HTR-8/SVneo (cell line): ENCODE measurements around the gene TMEM72.
A peak's percentile ranks its signal among the peaks of the same experiment; 100 is the strongest.

Source experiments
- DNase-seq: peaks from one replicate; pipeline ENCODE4 v3.0.0; 2011; ENCODE audit warnings: low spot score, mixed read lengths; ENCODE audit not compliant: insufficient read length
- FAIRE-seq: peaks from 2 replicates; lab custom pipeline; 2011; peaks lifted over from hg19 to GRCh38; lab: Jason Lieb, UNC

Gene TMEM72

DNA sequence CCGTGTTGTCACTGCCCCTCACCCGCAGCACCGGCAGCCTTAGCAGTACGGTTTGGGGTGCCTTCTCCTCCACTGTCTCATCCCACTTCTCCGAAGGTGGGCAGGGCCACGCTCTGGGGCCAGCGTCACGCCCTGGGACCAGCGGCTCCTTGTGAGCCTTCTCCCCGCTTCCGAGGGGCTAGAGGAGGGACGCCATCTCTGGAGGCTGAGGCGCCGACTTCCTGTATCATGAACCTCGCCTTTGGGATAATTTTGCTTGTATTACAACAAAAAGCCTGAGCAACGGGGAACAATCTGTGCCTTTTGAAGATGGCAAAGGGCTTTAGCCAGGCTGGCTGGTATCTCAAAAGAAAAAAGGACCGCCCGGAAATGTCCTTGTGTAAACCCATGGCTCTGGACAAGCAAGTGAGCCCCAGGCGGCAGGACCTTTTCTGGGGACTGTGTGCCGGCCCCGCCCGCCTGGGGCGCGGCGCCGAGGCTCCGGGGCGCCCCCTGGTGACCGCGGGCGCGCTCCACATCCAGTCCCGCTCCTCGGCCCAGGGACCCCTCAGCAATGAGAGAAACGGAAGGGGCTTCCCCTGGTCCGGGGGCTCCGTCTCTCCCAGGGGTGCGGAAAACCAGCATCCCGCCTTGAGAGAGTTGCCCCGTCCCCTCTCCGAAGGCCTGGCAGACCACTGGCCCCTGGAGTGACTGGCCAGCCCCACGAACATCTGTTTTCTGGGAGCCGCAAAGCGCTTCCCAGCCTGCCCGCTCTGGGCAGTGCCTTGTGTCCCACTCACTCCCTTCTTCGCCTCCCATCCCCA lies 63.7 kb downstream of the TMEM72 start:
- DNase-seq (peak; percentile 60), FAIRE-seq (no peak)

DNA sequence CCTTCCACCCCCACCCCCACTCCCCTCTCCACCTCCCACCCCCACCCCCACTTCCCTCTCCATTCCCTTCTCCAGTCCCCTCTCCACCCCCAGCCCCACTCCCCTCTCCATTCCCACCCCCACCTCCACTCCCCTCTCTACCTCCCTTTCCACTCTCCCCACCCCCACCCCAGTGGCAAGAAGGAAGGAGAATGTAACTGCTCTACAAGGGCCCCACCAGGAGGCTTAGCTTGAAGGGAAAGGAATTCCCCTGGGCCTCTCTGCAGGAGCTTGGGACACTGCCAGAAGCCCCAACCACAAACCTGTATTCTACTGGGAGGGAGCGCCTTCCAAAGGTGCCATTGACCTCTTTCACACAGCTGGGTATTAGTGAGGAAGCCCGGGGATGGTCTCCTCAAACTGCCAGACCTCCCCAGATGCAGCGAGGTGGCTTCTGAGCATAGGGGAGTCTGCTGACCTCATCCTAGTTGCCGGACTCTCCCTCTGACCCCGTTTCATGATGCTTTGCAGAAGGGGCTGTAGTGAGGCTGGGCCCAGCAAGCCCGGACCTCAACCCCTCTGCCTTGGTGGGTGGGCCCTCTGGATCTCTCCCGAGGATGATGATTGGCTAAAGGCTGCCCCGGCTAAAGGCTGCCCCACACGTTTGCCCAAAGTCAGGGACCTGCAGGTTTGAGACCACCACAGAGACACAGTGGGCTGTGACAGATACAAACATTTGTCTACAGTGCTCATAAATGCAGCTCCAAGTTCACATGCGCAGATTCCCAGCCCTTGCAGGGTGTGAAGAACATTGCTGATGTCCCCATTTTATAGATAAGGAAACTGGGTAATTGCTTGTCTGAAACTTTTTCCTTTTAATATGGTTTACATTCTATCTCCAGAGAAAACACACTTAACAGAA lies 64.5 kb downstream of the TMEM72 start:
- DNase-seq (peak; percentile 45), FAIRE-seq (no peak)

DNA sequence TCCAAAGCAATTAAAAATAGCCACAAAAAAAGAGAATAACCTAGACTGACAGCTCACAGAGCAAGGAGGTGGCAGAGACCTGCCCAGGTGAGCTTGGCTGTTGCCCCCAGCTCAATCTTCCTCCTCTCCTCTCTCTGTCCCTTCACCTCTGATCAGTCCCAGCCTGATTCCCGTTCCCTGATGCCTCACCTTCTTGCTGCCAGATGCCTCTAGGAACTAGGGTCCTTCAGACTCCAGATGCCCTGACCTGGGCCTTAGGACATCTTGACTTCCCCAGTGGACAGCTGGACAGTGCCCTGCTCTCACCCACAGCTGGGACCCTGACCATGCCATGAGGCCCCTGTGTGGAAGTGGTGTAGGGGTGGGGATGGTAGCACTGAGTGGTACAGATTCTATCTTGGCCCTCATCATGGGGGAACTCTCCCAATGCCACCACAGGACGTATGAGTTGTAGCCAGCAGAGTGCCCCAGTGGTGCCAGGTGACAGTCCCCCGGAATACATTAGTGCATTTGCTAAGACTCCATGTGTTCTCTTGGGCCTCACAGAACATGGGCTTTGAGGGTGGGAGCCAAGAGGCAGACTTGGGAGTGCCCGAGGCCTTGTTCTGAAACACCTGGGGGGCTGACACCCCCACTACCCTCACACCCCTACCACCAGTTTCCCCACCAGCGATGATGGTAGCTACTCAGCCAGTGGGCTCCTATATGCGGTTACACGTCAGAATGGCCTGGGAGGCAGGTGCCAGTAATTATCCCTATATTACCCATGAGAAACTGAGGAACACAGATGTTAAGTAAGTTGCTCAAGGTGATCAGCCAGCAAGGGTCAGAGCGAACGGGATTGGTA lies 65.4 kb downstream of the TMEM72 start:
- FAIRE-seq: no peak
- DNase-seq: no peak

DNA sequence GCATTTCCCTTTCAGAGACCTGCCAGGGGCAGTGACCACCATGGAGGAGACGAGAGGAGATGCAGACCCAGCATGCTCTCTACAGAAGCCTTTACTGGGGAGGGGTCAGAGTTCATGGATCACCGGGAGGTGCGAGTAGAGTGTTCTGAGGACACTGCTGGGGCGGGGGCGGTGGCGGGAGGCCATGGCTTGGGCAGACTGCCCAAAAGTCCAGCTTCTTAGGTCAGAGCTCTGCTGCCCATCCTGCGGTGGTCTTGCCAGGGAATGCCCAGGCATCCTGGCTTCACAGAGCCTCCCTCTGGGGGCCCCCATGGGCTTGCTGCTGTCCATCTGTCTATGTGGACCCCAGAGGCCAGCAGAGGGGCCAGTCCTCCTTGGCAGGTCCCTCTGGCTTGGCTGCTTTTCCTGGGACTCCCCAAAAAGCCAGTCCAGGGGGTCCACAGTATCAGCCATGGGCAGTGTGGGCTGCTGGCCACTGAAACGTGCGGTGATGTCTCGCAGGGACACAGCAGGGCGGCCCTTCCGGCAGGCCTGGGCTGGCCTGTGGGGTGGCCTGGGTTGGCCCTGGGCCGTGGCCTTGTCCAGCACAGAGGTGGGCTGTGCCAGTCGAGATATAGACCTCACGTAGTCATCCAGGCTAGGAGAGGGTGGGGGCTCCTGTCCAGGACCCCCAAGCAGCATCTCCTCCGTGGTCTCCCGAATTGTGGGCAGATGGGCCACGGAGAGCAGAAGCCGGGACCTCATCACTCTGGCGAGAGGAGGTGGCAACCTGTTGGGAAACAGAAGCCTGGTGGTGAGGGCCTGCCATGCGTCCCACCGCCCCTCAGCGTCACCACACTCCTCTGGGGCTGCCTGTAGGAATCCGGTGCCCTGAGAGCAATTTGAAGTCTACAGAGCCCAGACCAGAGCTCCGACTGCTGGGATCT lies 66.4 kb downstream of the TMEM72 start:
- FAIRE-seq (no peak), DNase-seq (no peak)

DNA sequence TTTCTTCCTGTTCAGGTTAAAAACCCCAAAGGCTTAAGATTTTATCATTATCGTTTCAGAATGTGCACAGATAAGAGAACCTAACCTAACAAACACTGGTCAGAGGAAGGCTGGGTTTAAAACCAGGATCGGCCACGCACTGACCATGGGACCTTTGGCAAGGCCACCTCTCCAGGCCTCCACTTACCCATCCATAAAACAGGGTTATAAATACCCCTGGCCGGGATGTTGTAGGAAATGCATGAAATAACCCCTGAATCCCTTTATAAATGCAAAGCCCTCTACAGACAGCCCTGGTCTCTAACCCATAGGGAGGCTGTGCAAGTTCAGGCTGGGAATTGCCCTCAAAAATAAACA lies 67.1 kb downstream of the TMEM72 start:
- no peak for FAIRE-seq
- no peak for DNase-seq

DNA sequence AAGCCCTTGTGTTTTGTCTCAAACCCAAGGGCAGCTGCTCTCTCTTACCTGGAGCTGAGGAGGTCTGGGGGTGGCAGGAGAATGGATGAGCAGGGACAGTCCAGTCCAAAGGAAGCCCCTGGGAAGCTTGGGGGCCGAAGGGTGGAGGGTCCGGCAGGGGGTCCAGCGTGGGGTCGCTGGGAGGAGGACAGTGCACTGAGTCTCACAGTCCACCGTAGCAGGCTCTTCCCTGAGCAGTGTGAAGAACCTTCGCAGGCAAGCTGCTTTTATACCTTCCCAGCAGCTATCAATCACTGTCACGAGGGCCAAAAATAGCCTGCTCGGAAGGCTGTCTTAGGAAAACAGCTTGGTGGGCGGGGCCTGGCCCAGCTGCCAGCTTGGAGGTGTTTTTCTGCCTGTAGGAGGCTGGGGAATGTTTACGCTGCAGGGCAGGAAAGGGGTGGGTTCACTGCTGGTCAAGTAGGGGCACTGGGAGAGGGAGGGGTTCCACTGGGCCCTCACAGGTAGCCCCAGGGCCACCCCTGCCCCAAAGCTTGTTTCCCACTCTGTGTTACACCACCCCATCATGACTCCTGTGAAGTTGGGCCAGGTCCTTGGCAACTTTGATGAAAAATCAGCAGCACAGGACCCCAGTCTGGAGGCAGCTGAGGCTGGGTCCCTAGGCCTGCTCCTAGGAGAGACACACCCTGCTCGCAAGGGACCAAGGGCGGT lies 67.6 kb downstream of the TMEM72 start, which contains the start of gene DEPP1:
Gene DEPP1 (minus strand): TSS at position 240 of the 711 bp plus-strand sequence. CDS start 779 bp downstream, outside the sequence.
- peak; percentile 85 for FAIRE-seq
- DNase-seq: peak; percentile 89

DNA sequence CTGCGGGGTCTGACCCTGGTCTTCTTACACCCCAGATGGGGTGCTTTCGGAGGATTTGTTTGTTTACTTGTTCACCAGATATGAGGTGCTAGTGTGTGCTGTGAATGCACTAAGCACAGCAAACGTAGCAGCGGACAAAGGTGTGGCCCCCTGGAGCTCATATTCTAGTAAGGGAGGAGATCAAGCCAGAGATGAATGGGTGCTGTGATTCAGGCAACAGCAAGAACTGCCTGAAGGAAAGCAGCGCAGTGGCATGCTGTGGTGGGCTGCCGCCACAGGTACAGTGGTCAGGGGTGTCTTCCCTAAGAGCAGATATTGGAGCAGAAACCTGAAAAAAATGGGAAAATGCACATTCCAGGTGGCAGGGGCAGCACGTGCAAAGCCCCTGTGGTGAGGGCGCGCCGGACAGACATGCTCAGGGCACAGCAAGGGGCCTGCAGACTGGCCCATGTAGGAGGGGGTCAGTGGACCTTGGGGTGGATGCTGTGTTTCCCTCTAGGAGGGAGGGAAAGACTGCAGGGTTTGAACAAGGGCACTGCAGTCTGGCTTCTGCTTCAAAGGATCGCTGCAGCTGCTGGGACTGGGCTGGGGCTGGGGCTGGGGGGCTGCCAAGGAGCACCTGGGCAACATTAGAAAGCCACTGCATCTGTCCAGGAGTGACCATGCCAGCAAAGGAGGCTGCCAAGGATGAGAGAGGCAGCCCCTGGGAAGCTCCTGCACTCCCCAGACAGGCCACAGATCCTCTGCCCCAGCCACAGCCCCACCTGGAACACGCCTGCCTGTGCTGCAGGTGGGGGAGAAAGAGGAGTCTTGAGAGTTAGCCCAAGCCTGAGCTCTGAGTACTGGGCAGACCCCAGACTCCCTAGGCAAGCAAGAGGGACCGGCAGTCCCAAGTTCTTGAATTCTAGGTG lies 68.4 kb downstream of the TMEM72 start:
- DNase-seq (no peak), FAIRE-seq (no peak)

DNA sequence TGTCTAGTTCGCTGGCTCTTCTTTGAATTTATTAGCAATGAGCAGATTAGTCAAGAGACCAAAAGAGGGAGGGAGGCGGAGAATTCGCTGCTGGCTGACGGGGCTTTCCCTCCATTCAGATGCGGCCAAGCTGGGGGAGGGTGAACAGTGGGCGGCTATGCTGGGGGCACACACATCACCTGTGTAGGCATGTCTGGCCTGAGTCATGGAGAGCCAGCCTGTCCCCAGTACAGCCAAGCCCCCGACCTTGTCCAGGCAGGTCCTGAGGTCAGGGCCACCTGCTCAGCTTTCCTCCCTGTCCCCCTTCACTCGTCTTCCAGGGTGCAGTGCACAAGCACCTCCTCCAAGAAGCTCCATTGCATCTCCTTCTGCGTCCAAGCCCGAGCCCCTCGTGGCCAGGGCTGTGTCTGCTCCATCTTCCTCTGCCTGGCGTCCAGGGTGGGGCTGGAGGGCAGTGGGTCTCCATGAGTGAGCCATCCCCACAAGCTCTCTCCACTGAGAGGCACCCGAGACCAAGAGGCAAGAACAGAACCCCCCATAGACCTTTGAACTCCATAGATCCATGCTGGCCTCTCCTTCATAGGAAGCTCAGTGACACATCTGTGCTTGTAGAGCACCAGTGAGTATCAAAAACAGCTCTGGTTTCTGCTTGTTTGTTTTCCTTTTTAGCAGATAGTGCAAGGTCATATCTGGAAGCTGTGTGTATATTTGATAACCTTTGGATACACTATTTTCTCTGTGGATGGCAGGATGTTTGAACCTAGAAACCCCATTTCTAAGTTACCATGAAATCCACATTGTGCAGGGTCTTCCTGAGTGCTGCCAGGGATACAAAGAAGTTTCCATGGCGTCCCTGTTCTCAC lies 69.4 kb downstream of the TMEM72 start:
- no peak for FAIRE-seq
- no peak for DNase-seq

DNA sequence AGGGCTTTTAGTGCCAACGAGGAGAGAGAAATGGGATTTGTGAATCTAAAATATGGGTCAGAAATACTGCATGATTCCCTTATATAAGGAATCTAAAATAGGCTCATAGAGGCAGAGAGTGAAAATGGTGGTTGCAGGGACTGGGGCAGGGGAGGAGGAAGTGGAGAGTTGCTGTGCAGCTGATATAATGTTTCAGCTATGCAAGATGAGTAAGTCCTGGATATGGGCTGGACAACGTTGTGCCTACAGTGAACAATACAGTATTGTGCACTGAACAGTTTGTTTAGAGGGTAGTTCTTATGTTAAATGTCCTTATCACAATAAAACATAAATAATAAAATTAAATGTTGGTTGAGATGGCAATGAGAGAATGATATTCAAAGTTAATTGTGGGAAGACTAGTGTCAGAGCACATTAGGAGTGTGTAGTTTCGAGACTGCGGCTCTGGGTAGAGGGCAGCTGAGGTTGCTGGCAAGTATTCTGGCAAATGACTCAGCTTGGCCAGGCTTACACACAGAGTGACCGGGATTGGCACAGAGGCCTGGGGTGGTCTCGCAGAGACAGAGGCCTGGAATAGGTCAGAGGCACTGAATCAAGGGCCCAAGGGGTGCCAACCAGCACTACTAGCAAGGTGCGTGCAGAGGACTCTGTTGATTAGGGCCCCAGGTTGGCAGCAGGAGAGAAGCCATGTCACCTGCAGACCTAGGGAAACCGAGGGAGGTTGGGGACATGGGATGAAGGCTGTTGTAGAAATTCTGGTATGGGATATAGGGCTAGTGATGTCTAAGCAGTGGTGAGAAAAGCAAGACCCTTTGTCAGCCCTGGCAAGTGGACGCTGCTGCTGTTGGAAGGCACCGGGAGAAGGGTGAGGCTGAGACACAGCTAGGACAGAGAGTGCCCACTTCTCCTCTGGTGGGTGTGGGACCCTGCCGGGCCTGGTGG lies 70.3 kb downstream of the TMEM72 start:
- peak; percentile 71 for DNase-seq
- FAIRE-seq: peak; percentile 90

DNA sequence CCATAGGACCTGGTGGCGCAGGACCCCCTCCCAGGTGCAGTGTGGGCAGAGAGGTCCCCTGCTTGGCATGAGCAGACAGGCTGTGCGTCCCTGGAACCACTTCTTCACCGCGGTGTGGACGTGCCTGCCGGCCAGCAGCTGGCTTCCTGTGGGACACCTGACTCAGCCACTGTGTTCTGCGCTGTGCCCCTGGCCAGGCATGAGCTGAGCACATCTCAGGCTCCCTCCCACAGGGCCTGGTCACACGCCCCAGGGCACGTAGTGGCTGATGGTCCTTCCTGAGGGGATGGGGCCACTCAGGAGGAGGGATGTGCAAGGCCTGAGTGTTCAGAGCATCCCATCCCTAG lies 71.0 kb downstream of the TMEM72 start:
- FAIRE-seq (peak; percentile 68), DNase-seq (no peak)

DNA sequence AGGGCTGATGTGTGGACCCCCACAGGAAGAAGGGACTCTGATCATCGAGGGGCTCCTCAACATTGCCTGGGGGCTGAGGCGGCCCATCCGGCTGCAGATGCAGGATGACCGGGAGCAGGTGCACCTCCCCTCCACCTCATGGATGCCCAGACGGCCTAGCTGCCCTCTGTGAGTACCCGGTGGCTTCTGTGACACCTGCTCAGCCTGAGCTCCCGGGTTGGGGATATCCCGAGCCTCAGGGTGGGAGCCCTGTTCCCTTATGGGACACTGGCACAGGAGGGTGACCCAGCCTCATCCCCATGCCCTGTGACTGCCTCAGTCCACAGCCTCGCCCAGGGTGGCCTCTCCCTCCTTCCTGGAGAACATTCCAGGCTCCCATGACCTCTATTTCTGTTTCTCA lies 71.4 kb downstream of the TMEM72 start:
- no peak for DNase-seq
- FAIRE-seq: no peak

DNA sequence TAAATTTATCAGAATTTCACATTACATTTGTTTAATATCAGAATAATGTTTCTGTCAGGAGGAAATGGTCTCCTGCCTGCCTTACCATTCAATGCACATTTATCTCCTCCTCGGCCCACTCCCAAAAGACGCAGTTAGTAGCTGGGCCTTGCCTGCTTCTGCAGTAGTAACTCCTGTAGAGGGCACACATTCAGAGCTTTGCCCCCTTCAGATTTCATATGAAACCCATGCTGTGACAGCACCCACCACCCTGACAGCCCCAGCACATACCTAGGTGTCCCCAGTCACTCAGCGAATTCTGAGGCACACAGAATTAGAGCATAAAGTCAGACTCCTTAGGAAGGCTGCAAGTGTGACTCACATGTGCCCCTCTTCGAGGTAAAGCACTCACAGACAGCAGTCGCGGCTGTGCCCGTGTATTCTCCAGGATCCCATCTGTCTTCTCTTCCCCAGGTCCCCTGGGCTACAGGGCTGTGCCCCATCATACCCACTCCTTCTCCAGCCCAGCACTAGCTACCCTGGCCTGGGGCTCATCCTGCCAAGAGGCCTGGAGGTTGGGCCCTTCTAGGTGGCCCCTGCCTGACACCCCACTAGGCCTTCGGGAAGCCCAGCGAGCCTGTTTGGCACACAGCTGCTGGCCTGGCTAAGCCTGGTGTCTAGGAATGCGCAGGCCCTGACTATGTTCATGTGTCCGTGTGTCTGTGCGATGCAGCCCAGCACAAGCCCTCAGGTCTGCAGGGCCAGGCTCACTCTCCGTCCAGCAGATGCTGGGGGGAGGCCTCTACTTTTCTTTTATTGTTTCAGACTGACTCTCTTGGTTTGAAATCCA lies 72.1 kb downstream of the TMEM72 start:
- no peak for FAIRE-seq

DNA sequence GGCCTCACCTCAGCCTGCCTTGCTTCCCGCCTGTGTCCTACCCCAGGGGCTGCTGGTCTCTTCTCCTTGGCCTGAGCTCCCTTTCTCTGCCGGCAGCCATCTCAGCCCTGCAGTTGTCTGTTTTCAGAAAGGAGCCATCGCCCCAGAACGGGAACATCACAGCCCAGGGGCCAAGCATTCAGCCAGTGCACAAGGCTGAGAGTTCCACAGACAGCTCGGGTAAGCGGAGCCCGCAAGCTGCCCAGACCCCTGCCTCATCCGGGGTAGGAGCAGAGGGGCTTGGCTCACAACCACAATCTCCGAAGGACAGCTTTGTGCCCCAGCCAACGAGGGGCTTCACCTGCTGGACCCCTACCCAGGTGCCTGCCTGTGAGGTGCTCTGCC lies 72.8 kb downstream of the TMEM72 start:
- DNase-seq (no peak), FAIRE-seq (no peak)

More for the DNA sequence above, 72.1 kb downstream of the TMEM72 start:
- DNase-seq: no peak

DNA sequence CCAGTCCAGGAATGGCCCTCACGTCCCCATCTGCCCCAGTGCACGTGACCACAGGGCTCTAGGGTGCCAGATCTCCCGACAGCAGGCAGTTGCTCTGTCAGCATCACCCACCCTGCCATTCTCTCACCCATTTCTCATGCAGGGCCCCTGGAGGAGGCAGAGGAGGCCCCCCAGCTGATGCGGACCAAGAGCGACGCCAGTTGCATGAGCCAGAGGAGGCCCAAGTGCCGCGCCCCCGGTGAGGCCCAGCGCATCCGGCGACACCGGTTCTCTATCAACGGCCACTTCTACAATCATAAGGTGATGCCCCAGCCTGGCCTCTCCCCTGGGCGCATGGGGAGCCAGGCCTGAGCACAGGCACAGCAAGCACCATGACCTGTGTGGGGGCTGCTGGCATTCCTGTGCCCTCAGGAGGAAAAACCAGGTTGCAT lies 73.5 kb downstream of the TMEM72 start:
- FAIRE-seq (no peak), DNase-seq (no peak)

DNA sequence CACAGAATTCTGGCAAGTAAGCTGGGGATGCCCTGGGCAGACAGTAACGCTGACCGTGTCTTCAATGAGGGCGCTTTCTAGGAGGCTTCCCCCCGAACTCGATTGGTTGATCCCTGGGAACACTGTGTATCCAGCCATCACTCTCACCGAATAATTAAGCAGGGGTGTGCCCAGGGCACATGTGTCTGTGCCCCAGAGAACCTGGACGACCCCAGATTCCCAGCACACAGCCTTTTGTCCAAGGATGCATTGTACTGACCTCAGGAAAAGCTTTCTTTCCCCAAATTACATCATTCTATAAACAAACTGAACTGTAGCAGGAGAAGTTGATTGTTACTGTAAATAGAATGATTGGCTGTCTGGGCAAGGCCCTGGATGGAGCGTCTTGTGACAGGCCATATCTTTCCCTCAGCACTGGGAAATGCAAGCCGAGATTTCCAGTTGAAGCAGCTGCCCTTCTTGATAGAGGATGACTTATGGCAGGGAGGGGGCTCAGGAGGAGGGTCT lies 74.1 kb downstream of the TMEM72 start:
- FAIRE-seq (no peak), DNase-seq (no peak)
